GM21619 (cell line): ENCODE measurements around the gene BICRA.

ENCODE experiments used
- ATAC-seq: cut with Tn5 transposase; IDR thresholded peaks from one replicate; pipeline ENCODE4 v1.9.1; 2021; ENCODE audit not compliant: unreplicated experiment

BICRA gene

DNA sequence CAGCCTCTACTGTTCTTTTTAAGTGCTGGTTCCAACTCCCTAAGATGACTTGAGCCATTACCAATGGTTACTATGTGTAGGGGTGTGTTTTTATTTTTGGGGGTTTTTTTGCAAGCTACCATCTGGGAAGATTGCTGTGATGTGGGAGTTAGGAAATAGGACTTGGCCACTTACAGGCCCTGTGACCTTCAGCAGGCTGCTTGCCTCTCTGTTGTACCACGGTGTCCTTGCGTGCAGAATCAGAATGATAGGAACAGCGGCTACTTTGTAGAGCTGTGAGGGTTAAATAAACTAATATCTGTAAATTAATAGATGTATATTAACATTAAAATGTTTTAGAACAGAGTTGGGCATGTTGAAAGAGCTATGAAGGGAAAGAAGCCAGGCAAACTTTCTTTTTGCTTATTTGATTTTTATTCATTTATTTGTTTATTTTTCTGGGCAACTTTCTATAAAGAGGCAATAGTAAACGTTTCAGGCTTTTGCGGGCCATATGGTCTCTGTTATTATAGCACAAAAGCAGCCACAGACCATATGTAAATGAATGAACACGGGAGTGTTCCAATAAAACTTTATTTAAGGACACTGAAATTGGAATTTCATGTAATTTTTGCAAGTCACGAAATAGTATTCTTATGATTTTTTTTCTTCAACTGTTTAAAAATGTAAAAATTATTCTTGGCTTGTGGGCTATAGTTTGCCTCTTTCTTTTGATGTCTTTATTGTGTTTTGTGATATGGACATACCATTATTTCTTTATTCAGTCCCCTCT lies 77.9 kb downstream of the BICRA start:
- ATAC-seq = no peak

DNA sequence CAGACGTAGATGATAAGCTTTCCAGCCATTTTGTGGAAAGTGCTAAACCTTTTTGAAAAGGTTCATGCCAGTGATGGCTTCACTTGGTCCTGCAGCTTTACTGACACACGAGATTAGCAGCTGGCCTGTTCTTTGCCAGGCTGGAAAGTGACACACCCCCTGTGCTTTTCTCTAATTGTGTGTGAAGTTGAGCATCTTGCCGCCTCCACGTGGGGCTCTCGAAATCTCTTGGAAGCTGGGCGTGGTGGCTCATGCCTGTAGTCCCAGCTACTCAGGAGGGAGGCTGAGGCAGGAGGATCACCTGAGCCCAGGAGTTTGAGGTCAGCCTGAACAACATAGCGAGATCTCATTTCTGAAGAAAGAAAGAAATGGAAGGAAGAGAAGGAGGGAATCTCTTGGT lies 79.0 kb downstream of the BICRA start:
- no peak for ATAC-seq

DNA sequence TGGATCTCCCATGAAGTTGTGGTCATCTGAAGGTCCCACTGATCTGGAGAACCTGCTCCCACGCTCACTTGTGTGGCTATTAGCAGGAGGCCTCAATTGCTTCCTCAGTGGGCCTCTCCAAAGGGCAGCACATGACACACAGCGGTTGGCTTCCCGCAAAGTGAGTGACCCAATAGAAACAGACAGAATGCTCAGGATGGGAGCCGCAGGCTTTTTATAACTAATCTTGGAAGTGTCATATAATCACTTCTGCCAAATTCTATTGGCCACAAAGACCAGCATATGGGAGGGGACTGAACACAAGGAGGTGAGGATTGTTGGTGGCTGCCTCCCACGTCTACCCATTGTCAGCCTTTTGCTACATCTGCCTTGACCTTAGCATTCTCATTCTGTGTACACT lies 82.2 kb downstream of the BICRA start:
- ATAC-seq = no peak

GRCh38 chr19:47691782-47692181 lies 82.8 kb downstream of the BICRA start:
- ATAC-seq = no peak

DNA sequence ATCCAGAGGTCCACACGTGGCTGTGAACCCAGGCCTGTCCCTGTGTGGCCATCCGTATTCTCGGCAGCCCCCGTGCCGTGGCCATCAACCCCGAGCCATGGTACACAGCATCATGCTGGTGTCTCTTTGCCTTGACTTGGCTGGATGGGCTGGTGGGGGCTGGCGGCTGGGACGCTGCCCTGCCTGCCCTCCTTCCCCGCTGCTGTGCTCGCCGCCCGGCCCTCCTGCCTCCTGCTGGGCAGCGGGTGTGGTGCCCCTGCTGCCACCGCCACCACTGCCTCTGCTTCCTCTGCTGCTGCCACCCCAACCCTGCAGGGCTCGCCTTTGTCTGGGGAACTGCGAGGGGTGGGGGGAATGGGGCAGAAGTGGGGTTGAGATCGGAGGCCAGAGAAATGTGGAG lies 84.6 kb downstream of the BICRA start:
- ATAC-seq = no peak

DNA sequence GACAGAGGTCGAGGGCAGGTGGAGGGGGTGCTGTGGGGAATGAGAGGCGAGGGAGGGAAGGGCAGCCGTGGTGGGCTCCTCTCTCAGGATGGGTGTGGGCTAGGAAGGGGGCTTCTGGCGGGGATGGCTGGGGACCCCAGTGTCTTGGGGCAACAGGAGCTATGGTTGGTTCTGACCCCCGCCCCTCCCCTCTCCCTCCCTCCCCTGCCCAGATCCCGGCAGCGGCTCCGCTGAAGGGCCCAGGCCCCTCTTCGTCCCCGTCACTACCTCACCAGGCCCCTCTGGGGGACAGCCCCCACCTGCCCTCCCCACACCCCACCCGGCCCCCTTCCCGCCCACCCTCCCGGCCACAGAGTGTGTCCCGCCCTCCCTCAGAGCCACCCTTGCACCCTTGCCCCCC lies 85.0 kb downstream of the BICRA start:
- ATAC-seq = no peak

DNA sequence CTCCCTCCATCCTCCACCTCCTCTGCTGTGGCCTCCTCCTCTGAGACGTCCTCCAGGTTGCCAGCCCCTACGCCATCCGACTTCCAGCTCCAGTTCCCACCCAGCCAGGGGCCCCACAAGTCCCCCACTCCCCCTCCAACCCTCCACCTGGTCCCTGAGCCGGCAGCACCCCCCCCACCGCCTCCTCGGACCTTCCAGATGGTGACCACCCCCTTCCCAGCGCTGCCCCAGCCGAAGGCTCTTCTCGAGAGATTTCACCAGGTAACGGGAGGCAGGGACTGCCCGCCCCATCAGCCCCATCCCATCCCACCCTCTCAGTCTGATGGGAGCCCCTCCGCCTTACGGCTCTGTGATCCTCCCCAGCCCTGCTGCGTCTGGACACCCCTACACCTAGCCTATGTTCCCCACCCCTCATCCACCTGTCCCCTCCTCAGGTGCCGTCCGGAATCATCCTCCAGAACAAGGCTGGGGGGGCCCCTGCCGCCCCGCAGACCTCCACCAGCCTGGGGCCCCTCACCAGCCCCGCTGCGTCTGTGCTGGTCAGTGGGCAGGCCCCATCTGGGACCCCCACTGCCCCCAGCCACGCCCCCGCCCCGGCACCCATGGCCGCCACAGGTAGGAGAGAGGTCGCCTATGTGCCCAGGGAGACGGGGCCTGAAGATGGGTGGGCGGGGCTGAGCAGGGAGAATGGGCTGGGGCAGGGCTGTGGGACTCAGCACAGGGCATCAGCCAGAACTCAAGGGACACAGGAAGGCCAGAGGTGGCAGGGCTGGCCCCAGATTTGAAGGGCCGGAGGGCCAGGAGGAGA lies 85.7 kb downstream of the BICRA start:
- no peak for ATAC-seq

DNA sequence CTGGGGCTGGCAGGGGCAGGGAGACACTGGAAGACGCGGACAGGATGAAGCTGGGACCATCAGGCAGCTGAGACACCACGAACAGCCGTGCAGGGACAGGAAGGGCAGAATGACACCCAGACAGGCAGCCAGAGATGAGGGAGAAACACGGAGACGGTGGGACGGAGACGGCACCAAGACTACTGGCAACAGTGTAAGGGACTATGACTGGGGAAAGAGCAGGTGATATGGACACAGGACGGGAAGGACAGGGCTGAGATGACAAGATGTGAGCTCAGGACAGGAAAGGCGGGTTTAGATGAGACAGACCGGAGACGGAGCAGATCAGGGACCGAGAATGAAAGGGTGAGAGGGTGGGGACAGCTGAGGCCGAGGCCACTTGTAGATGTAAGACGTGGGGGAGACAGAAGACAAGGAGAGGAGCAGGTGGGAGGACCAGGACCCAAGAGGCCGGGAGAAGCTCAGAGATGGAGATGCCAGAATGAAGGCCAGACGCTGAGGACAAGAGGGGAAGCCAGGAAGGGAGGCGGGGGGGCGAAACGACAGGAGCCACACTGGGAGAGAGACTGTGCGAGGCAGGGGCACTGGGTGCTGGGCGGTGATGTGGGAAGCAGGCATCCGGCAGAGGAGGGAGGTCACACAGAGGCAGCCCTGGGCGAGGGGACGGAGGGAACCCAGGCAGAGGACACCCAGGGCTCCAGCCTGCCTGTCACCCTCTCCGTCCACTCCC lies 86.8 kb downstream of the BICRA start:
- ATAC-seq = no peak

- ATAC-seq = no peak
These were observed 87.7 kb downstream of the BICRA start for GRCh38 chr19:47696635-47697034.

DNA sequence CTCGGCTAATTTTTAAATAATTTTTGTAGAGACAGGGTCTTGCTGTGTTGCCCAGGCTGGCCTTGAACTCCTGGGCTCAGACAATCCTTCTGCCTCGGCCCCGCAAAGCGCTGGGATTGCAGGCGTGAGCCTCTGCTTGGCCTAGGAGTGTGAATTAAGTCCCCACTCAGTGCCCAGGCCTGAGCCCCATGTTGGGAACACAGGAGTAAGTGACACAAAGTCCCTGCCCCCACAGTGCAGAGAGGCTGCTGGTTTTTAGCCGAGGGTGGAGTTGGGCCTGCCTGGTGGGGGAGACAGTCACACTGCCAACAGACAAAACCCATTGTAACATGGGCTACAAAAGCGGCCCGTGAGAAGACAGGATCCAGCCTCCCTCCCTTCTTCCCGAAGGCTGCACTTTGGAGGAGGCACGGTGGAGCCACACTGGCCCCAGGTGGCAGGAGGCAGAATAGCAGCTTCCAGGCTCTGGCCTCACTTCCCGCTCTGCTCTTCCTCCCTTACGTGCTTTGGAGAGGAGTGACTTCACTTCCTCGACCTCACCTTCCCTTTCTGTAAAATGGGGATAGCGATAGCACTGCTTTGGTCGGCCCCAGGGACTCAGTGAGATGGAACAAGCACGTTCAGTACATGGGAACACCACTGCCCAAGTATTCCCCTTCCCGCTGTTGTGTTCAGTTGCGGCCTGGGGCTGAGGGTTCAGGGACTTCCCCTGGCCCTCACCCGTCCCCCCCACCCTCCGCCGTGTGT lies 89.1 kb downstream of the BICRA start:
- ATAC-seq = no peak

GRCh38 chr19:47698631-47699359 lies 89.9 kb downstream of the BICRA start:
- ATAC-seq = no peak

GRCh38 chr19:47699360-47699917 lies 90.5 kb downstream of the BICRA start:
- no peak for ATAC-seq

GRCh38 chr19:47700934-47701716 lies 92.2 kb downstream of the BICRA start:
- no peak for ATAC-seq

- ATAC-seq = no peak
These were observed 93.0 kb downstream of the BICRA start for GRCh38 chr19:47701717-47702552.

GRCh38 chr19:47702671-47703070 lies 93.7 kb downstream of the BICRA start:
- no peak for ATAC-seq

DNA sequence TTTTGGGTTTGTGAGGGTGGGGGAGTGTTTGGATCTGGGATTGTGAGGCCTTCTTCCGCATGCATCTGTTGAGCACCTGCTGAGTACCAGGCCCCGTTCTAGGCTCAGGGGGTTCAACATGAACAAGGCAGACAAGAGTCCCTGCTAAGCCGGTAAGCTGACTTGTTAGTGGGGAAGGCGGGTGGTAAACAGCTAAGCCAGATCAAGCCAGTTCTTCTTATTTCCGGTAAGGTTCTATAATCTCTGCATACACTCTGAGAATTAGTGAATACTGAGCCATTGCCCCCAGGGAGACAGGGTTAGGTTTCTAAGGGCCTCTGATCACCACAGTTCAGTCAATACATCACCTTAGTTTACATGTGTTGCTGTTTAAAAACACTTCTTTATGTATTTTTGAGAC lies 94.4 kb downstream of the BICRA start:
- ATAC-seq = no peak

DNA sequence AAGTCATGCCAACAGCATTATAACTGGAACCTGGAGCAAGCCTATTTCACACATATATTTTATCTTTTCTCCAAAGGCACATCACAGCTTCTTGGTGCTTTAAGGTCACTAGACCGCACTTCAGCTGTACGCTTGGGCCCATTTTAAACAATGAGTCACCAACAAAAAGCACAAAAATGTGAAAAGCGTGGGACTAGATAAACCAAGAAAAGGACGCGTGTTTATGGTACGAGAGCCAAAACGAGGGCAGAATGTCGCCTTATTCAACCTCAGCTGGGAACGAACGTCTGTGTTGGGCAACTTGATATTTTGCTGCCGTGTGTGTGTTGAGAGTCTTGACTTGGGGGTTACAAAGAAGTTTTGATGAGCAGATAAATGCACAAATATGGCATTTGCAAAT lies 95.1 kb downstream of the BICRA start:
- ATAC-seq = no peak

- no peak for ATAC-seq
These were observed 95.7 kb downstream of the BICRA start for GRCh38 chr19:47704656-47705055.
